Measurements from ENCODE around the gene APEH. TPM values are rescaled to one million over a fixed set of nuclear protein-coding genes. Genes with fewer than 3 reads are reported as not detected.

Gene APEH
- total and polyA plus RNA-seq, 12 donors: 18.2 to 140 (median 108) TPM

DNA sequence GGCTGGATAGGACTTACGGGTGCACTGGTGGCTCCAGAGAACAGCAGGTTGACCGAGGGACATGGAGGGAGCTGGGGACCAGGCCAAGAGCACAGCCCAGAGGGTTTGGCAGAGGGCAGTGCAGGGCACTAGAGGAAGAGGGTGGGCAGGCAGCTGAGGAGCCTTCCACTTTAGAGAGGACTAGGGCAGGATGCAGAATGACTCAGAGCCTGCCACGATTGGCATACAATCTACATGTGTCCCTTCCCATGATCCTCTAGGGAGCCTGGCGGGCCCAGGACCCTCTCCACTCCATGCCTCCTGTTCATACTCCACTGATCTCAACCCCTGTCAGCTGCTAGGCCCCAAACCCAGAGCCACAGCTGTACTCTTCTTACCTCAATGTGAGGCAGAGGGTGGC lies 14.4 kb upstream of the APEH start:
- DNase-seq: no peak
- intact Hi-C loops (cut with DNase I): loop anchor here in 1 of 10 donors (5.0 kb wide), 1 partner anchor 97 kb away; no protein-coding TSS in a partner anchor
- 58 to 69% methylated on average over 4 of the region's 4 CpGs for WGBS, 2 donors
- Histone ChIP-seq H3K4me3 (no peak overlapping the region), H3K4me1 (no peaks in the 10 kb centered on the region), H3K9me3 (no peaks in the 10 kb centered on the region), H3K36me3 (no peaks in the 10 kb centered on the region), H3K27me3 (no peaks in the 10 kb centered on the region), H3K27ac (no peak overlapping the region)
- TF ChIP-seq, protein P1, sequence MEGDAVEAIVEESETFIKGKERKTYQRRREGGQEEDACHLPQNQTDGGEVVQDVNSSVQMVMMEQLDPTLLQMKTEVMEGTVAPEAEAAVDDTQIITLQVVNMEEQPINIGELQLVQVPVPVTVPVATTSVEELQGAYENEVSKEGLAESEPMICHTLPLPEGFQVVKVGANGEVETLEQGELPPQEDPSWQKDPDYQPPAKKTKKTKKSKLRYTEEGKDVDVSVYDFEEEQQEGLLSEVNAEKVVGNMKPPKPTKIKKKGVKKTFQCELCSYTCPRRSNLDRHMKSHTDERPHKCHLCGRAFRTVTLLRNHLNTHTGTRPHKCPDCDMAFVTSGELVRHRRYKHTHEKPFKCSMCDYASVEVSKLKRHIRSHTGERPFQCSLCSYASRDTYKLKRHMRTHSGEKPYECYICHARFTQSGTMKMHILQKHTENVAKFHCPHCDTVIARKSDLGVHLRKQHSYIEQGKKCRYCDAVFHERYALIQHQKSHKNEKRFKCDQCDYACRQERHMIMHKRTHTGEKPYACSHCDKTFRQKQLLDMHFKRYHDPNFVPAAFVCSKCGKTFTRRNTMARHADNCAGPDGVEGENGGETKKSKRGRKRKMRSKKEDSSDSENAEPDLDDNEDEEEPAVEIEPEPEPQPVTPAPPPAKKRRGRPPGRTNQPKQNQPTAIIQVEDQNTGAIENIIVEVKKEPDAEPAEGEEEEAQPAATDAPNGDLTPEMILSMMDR (IDR thresholded peaks at IDR 0.05): no peak
- ATAC-seq: no peak

DNA sequence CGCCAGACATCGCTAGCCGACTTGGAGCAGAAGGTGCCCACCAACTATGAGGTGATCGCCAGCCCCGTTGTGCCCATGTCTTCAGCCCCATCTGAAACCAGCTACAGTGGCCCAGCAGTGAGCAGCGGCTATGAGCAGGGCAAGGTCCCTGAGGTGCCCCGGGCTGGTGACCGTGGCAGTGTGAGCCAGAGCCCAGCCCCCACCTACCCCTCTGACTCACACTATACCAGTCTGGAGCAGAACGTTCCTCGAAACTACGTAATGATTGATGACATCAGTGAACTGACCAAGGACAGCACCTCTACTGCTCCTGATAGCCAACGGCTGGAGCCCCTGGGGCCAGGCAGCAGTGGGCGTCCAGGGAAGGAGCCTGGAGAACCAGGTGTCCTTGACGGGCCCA lies 12.9 kb upstream of the APEH start:
- intact Hi-C loops (cut with DNase I): no loop called here
- 86 to 92% methylated on average over 14 of the region's 14 CpGs for WGBS, 2 donors

DNA sequence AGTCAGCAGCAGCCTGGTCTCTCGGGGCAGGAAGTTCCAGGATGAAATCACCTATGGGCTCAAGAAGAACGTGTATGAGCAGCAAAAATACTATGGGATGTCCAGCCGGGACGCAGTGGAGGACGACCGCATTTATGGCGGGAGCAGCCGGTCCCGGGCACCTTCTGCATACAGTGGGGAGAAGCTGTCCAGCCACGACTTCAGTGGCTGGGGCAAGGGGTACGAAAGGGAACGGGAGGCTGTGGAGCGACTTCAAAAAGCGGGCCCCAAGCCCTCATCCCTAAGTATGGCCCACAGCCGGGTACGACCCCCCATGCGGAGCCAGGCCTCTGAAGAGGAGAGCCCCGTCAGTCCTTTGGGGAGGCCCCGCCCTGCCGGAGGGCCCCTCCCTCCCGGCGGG lies 12.1 kb upstream of the APEH start:
- ATAC-seq (no peak), DNase-seq (no peak)
- 89 to 90% methylated on average over 22 of the region's 22 CpGs for WGBS, 2 donors
- TF ChIP-seq, protein P1 (IDR thresholded peaks at IDR 0.05): no peak
- H3K4me1 ChIP-seq: peaks cover 0 to 9% (median 0%) of the 10 kb centered on the region in 9 donors
- H3K27ac ChIP-seq: no peak overlapping the region
- no peaks in the 10 kb centered on the region for H3K36me3 ChIP-seq
- no peaks in the 10 kb centered on the region for H3K9me3 ChIP-seq
- intact Hi-C loops (cut with DNase I): no loop called here
- H3K4me3 ChIP-seq: no peak overlapping the region
- no peaks in the 10 kb centered on the region for H3K27me3 ChIP-seq

More for the DNA sequence above, 12.9 kb upstream of the APEH start:
- H3K9me3 ChIP-seq: no peaks in the 10 kb centered on the region
- H3K4me3 ChIP-seq: no peak overlapping the region
- H3K36me3 ChIP-seq: no peaks in the 10 kb centered on the region
- TF ChIP-seq, protein P1 (IDR thresholded peaks at IDR 0.05): no peak
- no peak for DNase-seq
- no peak for ATAC-seq
- H3K4me1 ChIP-seq: peaks cover 0 to 9% (median 0%) of the 10 kb centered on the region in 9 donors
- no peaks in the 10 kb centered on the region for H3K27me3 ChIP-seq
- H3K27ac ChIP-seq: no peak overlapping the region

DNA sequence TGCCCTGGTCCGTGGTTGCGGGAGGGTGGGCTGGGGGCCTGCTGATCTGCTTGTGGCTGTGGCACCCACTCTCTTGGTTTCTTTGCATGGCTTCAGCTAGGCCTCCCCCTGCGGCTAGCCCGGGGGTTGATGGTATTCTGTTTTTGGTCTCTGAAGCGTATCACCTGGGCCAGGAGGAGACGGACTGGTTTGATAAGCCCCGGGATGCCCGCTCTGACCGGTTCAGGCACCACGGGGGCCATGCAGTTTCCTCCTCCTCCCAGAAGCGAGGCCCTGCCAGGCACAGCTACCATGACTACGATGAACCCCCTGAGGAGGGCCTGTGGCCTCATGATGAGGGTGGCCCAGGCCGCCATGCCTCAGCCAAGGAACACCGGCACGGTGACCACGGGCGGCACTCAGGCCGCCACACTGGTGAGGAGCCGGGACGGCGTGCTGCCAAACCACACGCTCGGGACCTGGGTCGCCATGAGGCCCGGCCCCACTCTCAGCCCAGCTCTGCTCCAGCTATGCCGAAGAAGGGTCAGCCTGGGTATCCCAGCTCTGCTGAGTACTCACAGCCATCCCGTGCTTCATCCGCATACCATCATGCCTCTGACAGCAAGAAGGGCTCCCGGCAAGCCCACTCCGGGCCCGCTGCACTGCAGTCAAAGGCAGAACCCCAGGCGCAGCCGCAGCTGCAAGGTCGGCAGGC lies 11.3 kb upstream of the APEH start:
- H3K27ac ChIP-seq: no peak overlapping the region
- H3K36me3 ChIP-seq: no peaks in the 10 kb centered on the region
- ATAC-seq (no peak), DNase-seq (no peak)
- H3K4me1 ChIP-seq: peaks cover 0 to 9% (median 0%) of the 10 kb centered on the region in 9 donors
- no peak overlapping the region for H3K4me3 ChIP-seq
- intact Hi-C loops (cut with DNase I): no loop called here
- WGBS, 2 donors: 93 to 95% methylated on average over 34 of the region's 34 CpGs
- H3K27me3 ChIP-seq: no peaks in the 10 kb centered on the region
- no peaks in the 10 kb centered on the region for H3K9me3 ChIP-seq
- TF ChIP-seq, protein P1 (IDR thresholded peaks at IDR 0.05): no peak
